Peyer's patch (tissue), 4 donors: ENCODE measurements around the gene CERKL.

Source experiments
- CTCF ChIP-seq, 6 experiments: fragments of 450-650 bp in 4 of 6; fragments of 200-600 bp in 2 of 6; sonication (generic) in 1 of 6; IDR thresholded peaks; one replicate each; pipeline ENCODE4 v1.5.1; 2017 to 2019; ENCODE audit warnings: antibody characterized with exemption in 6 of 6, mild to moderate bottlenecking in 3 of 6, moderate library complexity in 1 of 6
- POLR2A ChIP-seq, 2 donors: fragments of 450-650 bp; IDR thresholded peaks; one replicate each; pipeline ENCODE4 v1.5.1; 2017; ENCODE audit warnings: antibody characterized with exemption in 2 of 2, mild to moderate bottlenecking in 2 of 2, moderate library complexity in 2 of 2

GRCh38 chr2:181675254-181675653, 18.3 kb upstream of the CERKL start:
- TF ChIP-seq CTCF (IDR thresholded peaks at IDR 0.05) (no peak), POLR2A (IDR thresholded peaks at IDR 0.05) (no peak)
